Uterus (tissue), 2 donors: ENCODE measurements around the gene CPPED1.

Experiments used
- POLR2A ChIP-seq, 2 donors: fragments of 450-650 bp; IDR thresholded peaks; one replicate each; pipeline ENCODE4 v1.6.1; 2016; ENCODE audit warnings: antibody characterized with exemption in 2 of 2, mild to moderate bottlenecking in 1 of 2, moderate library complexity in 1 of 2
- TF ChIP-seq, protein P1 (sequence below), 4 experiments: fragments of 200-600 bp in 2 of 4; fragments of 450-650 bp in 2 of 4; sonication (generic) in 2 of 4; IDR thresholded peaks; one replicate each; pipeline ENCODE4 v1.5.1; 2016 to 2019; ENCODE audit warnings: antibody characterized with exemption in 4 of 4, mild to moderate bottlenecking in 2 of 4, moderate library complexity in 1 of 4

GRCh38 chr16:12798846-12799245, 4.8 kb downstream of the CPPED1 start:
- TF ChIP-seq POLR2A (IDR thresholded peaks at IDR 0.05): no peak
- TF ChIP-seq, protein P1, sequence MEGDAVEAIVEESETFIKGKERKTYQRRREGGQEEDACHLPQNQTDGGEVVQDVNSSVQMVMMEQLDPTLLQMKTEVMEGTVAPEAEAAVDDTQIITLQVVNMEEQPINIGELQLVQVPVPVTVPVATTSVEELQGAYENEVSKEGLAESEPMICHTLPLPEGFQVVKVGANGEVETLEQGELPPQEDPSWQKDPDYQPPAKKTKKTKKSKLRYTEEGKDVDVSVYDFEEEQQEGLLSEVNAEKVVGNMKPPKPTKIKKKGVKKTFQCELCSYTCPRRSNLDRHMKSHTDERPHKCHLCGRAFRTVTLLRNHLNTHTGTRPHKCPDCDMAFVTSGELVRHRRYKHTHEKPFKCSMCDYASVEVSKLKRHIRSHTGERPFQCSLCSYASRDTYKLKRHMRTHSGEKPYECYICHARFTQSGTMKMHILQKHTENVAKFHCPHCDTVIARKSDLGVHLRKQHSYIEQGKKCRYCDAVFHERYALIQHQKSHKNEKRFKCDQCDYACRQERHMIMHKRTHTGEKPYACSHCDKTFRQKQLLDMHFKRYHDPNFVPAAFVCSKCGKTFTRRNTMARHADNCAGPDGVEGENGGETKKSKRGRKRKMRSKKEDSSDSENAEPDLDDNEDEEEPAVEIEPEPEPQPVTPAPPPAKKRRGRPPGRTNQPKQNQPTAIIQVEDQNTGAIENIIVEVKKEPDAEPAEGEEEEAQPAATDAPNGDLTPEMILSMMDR (IDR thresholded peaks at IDR 0.05): no peak
